GM23338 (cell line): ENCODE data around the gene GDA. TPM values are rescaled to one million over a fixed set of nuclear protein-coding genes. Genes with fewer than 3 reads are reported as not detected.

Source experiments
- ATAC-seq: fragments of 200-7000 bp; cut with Tn5 transposase; 3 replicates; pipeline ENCODE4 v1.9.1; 2020
- DNase-seq: peaks from one replicate; pipeline ENCODE4 v3.0.0-alpha.2; 2015; ENCODE audit warnings: low spot score
- H2AFZ ChIP-seq: fragments of 200-600 bp; sonication (generic); 2 replicates; pipeline ENCODE4 v1.8.0; 2016; ENCODE audit warnings: antibody characterized with exemption, mild to moderate bottlenecking, moderate library complexity
- H3F3A ChIP-seq: fragments of 200-600 bp; sonication (generic); replicated peaks from 2 replicates; pipeline ENCODE4 v1.8.0; 2017; ENCODE audit warnings: antibody characterized with exemption, mixed run types, low read depth
- H3K27ac ChIP-seq: fragments of 200-600 bp; sonication (generic); 2 replicates; pipeline ENCODE4 v1.6.1; 2016; ENCODE audit warnings: low read depth
- H3K27me3 ChIP-seq: fragments of 200-600 bp; sonication (generic); 2 replicates; pipeline ENCODE4 v1.8.0; 2016; ENCODE audit warnings: mild to moderate bottlenecking, mixed run types, moderate library complexity; ENCODE audit not compliant: insufficient read depth
- H3K36me3 ChIP-seq: fragments of 200-600 bp; sonication (generic); 2 replicates; pipeline ENCODE4 v1.8.0; 2016; ENCODE audit warnings: mild to moderate bottlenecking; ENCODE audit not compliant: insufficient read depth
- H3K4me1 ChIP-seq: fragments of 200-600 bp; sonication (generic); 2 replicates; pipeline ENCODE4 v1.8.0; 2016; ENCODE audit warnings: mild to moderate bottlenecking, moderate library complexity; ENCODE audit not compliant: insufficient read depth
- H3K4me2 ChIP-seq: fragments of 200-600 bp; sonication (generic); 2 replicates; pipeline ENCODE4 v1.7.1; 2017; ENCODE audit warnings: mixed run types
- H3K4me3 ChIP-seq: fragments of 200-600 bp; sonication (generic); 2 replicates; pipeline ENCODE4 v1.6.1; 2016; ENCODE audit warnings: mixed run types
- H3K79me2 ChIP-seq: fragments of 200-600 bp; sonication (generic); replicated peaks from 2 replicates; pipeline ENCODE4 v1.8.0; 2017; ENCODE audit warnings: mild to moderate bottlenecking; ENCODE audit not compliant: insufficient read depth
- H3K9me2 ChIP-seq: fragments of 200-600 bp; sonication (generic); 2 replicates; pipeline ENCODE4 v1.8.0; 2017; ENCODE audit not compliant: insufficient read depth
- H4K20me1 ChIP-seq: fragments of 200-600 bp; sonication (generic); replicated peaks from 2 replicates; pipeline ENCODE4 v1.8.0; 2017; ENCODE audit warnings: mild to moderate bottlenecking; ENCODE audit not compliant: insufficient read depth
- H3K27ac Mint-ChIP-seq: 2 replicates; pipeline ENCODE4 v1.8.0; 2020; ENCODE audit warnings: inconsistent platforms, mild to moderate bottlenecking, moderate library complexity, mixed read lengths
- H3K27me3 Mint-ChIP-seq: 3 replicates; pipeline ENCODE4 v1.8.0; 2022; ENCODE audit warnings: low read depth, mild to moderate bottlenecking, moderate library complexity, mixed read lengths, inconsistent platforms; ENCODE audit not compliant: insufficient read depth, poor library complexity
- H3K36me3 Mint-ChIP-seq: 3 replicates; pipeline ENCODE4 v1.8.0; 2021; ENCODE audit warnings: low read depth, mild to moderate bottlenecking, inconsistent platforms, moderate library complexity, mixed read lengths
- H3K4me1 Mint-ChIP-seq: 3 replicates; pipeline ENCODE4 v1.8.0; 2020; ENCODE audit warnings: mild to moderate bottlenecking, inconsistent platforms, mixed read lengths
- H3K4me3 Mint-ChIP-seq: 3 replicates; pipeline ENCODE4 v1.8.0; 2021; ENCODE audit warnings: moderate library complexity, mild to moderate bottlenecking, inconsistent platforms, mixed read lengths
- H3K9me3 Mint-ChIP-seq: 3 replicates; pipeline ENCODE4 v1.8.0; 2020; ENCODE audit warnings: moderate library complexity, mild to moderate bottlenecking, inconsistent platforms, mixed read lengths
- CREB1 ChIP-seq: fragments of 250-450 bp; sonication (Bioruptor Pico); IDR thresholded peaks from 2 replicates; pipeline ENCODE4 v1.5.0; 2020; ENCODE audit warnings: low read depth, mild to moderate bottlenecking, moderate library complexity
- EZH2 ChIP-seq: fragments of 200-600 bp; sonication (generic); IDR thresholded peaks from one replicate; pipeline ENCODE4 v1.8.0; 2017; ENCODE audit warnings: antibody characterized with exemption, mild to moderate bottlenecking, low read depth; ENCODE audit not compliant: unreplicated experiment
- EZH2phosphoT487 ChIP-seq: fragments of 200-600 bp; sonication (generic); IDR thresholded peaks from one replicate; pipeline ENCODE4 v1.8.1; 2018; ENCODE audit warnings: antibody characterized with exemption; ENCODE audit not compliant: unreplicated experiment
- JUNB ChIP-seq: IDR thresholded peaks from one replicate; pipeline ENCODE4 v1.6.1; 2016; ENCODE audit warnings: antibody characterized with exemption; ENCODE audit not compliant: unreplicated experiment
- NANOG ChIP-seq: IDR thresholded peaks from 2 replicates; pipeline ENCODE4 v1.6.1; 2016; ENCODE audit warnings: antibody characterized with exemption, borderline replicate concordance
- POLR2AphosphoS5 ChIP-seq: IDR thresholded peaks from 2 replicates; pipeline ENCODE4 v1.6.1; 2016; ENCODE audit warnings: antibody characterized with exemption, low read depth
- STAT1 ChIP-seq: IDR thresholded peaks from one replicate; pipeline ENCODE4 v1.6.1; 2016; ENCODE audit warnings: antibody characterized with exemption; ENCODE audit not compliant: unreplicated experiment
- ZNF114 ChIP-seq: fragments of 250-450 bp; sonication (Bioruptor Pico); IDR thresholded peaks from 2 replicates; pipeline ENCODE4 v1.5.0; 2020; ENCODE audit warnings: mild to moderate bottlenecking, moderate library complexity
- ZNF331 ChIP-seq: fragments of 250-450 bp; sonication (Bioruptor Pico); IDR thresholded peaks from 2 replicates; pipeline ENCODE4 v1.5.0; 2020; ENCODE audit warnings: low read depth, mild to moderate bottlenecking, moderate library complexity
- polyA plus RNA-seq: library from polyadenylated mRNA; unstranded; fragments of >200 nt; fragmentation: Nextera tagmentation; extraction: Ambion mirVana; gene quantifications from 2 replicates; pipeline ENCODE4 v1.2.1, GENCODE V29; 2016
- total RNA-seq: library from RNA; depleted of rRNA; stranded (reverse); fragments of >200 nt; shearing (Covaris generic); gene quantifications from 2 replicates; pipeline ENCODE4 v1.2.3, GENCODE V29; 2014
- TF ChIP-seq, protein P1 (sequence below): fragments of 250-450 bp; sonication (Bioruptor Pico); IDR thresholded peaks from 2 replicates; pipeline ENCODE4 v1.5.0; 2020; ENCODE audit warnings: mild to moderate bottlenecking, moderate library complexity
- TF ChIP-seq, protein P2 (sequence below): IDR thresholded peaks from 2 replicates; pipeline ENCODE4 v1.6.1; 2016; ENCODE audit warnings: antibody characterized with exemption
- TF ChIP-seq, protein P3 (sequence below): IDR thresholded peaks from one replicate; pipeline ENCODE4 v1.6.1; 2018; ENCODE audit warnings: antibody characterized with exemption; ENCODE audit not compliant: unreplicated experiment
- TF ChIP-seq, protein P4 (sequence below), 2 experiments: fragments of 200-600 bp in 1 of 2; sonication (generic) in 1 of 2; conservative IDR thresholded peaks; 2 replicates each; pipeline versions ENCODE4 v1.5.1 to v1.6.1; 2016 to 2017; ENCODE audit warnings: antibody characterized with exemption in 2 of 2, low read depth in 2 of 2, mild to moderate bottlenecking in 2 of 2, moderate library complexity in 1 of 2

GDA gene
- total and polyA plus RNA-seq, 2 experiments from 2014 or later, result 4.0 to 5.8 TPM

DNA sequence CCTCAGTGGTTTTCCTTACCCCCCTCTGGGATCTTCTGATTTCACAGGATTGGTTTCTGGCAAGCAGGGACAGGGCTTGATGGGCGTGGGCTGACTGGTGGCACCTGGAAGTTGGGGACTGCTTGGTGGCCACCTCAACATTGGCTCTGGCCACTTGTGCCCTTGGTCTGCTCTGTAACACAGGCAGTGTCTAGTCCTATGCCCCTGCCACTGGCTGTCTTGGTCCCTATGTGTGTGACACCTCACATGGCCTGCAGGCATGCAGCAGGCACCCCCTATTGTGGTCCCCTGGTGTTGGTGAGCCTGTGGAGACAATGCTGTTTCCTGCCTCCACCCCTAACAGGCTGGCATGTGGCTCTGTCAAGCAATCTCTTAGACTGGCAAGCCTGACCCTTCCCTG lies 71.3 kb downstream of the GDA start:
- no peak overlapping the region for H3K4me3 ChIP-seq
- H2AFZ ChIP-seq, result no peak overlapping the region
- H4K20me1 ChIP-seq, result no peaks in the 10 kb centered on the region
- H3K36me3 ChIP-seq, result no peaks in the 10 kb centered on the region
- Mint-ChIP-seq H3K27ac (no peak overlapping the region), H3K4me1 (peaks cover 6% of the 10 kb centered on the region; the same call in 2 of the 3 replicates), H3K9me3 (no peaks in the 10 kb centered on the region), H3K27me3 (no peaks in the 10 kb centered on the region), H3K4me3 (no peak overlapping the region), H3K36me3 (no peaks in the 10 kb centered on the region)
- H3K4me2 ChIP-seq, result no peak overlapping the region
- no peak for TF ChIP-seq EZH2
- TF ChIP-seq EZH2phosphoT487, result no peak
- no peak for TF ChIP-seq ZNF114 (CRISPR knock-in tag)
- TF ChIP-seq, protein P1, sequence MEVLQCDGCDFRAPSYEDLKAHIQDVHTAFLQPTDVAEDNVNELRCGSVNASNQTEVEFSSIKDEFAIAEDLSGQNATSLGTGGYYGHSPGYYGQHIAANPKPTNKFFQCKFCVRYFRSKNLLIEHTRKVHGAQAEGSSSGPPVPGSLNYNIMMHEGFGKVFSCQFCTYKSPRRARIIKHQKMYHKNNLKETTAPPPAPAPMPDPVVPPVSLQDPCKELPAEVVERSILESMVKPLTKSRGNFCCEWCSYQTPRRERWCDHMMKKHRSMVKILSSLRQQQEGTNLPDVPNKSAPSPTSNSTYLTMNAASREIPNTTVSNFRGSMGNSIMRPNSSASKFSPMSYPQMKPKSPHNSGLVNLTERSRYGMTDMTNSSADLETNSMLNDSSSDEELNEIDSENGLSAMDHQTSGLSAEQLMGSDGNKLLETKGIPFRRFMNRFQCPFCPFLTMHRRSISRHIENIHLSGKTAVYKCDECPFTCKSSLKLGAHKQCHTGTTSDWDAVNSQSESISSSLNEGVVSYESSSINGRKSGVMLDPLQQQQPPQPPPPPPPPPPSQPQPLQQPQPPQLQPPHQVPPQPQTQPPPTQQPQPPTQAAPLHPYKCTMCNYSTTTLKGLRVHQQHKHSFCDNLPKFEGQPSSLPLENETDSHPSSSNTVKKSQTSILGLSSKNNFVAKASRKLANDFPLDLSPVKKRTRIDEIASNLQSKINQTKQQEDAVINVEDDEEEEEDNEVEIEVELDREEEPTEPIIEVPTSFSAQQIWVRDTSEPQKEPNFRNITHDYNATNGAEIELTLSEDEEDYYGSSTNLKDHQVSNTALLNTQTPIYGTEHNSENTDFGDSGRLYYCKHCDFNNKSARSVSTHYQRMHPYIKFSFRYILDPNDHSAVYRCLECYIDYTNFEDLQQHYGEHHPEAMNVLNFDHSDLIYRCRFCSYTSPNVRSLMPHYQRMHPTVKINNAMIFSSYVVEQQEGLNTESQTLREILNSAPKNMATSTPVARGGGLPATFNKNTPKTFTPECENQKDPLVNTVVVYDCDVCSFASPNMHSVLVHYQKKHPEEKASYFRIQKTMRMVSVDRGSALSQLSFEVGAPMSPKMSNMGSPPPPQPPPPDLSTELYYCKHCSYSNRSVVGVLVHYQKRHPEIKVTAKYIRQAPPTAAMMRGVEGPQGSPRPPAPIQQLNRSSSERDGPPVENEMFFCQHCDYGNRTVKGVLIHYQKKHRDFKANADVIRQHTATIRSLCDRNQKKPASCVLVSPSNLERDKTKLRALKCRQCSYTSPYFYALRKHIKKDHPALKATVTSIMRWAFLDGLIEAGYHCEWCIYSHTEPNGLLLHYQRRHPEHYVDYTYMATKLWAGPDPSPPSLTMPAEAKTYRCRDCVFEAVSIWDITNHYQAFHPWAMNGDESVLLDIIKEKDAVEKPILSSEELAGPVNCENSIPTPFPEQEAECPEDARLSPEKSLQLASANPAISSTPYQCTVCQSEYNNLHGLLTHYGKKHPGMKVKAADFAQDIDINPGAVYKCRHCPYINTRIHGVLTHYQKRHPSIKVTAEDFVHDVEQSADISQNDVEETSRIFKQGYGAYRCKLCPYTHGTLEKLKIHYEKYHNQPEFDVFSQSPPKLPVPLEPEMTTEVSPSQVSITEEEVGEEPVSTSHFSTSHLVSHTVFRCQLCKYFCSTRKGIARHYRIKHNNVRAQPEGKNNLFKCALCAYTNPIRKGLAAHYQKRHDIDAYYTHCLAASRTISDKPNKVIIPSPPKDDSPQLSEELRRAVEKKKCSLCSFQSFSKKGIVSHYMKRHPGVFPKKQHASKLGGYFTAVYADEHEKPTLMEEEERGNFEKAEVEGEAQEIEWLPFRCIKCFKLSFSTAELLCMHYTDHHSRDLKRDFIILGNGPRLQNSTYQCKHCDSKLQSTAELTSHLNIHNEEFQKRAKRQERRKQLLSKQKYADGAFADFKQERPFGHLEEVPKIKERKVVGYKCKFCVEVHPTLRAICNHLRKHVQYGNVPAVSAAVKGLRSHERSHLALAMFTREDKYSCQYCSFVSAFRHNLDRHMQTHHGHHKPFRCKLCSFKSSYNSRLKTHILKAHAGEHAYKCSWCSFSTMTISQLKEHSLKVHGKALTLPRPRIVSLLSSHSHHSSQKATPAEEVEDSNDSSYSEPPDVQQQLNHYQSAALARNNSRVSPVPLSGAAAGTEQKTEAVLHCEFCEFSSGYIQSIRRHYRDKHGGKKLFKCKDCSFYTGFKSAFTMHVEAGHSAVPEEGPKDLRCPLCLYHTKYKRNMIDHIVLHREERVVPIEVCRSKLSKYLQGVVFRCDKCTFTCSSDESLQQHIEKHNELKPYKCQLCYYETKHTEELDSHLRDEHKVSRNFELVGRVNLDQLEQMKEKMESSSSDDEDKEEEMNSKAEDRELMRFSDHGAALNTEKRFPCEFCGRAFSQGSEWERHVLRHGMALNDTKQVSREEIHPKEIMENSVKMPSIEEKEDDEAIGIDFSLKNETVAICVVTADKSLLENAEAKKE (CRISPR knock-in tag), result no peak
- TF ChIP-seq STAT1, result no peak
- TF ChIP-seq, protein P2, sequence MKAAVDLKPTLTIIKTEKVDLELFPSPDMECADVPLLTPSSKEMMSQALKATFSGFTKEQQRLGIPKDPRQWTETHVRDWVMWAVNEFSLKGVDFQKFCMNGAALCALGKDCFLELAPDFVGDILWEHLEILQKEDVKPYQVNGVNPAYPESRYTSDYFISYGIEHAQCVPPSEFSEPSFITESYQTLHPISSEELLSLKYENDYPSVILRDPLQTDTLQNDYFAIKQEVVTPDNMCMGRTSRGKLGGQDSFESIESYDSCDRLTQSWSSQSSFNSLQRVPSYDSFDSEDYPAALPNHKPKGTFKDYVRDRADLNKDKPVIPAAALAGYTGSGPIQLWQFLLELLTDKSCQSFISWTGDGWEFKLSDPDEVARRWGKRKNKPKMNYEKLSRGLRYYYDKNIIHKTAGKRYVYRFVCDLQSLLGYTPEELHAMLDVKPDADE, result no peak
- TF ChIP-seq ZNF331 (CRISPR knock-in tag), result no peak
- TF ChIP-seq NANOG, result no peak
- TF ChIP-seq, protein P3, sequence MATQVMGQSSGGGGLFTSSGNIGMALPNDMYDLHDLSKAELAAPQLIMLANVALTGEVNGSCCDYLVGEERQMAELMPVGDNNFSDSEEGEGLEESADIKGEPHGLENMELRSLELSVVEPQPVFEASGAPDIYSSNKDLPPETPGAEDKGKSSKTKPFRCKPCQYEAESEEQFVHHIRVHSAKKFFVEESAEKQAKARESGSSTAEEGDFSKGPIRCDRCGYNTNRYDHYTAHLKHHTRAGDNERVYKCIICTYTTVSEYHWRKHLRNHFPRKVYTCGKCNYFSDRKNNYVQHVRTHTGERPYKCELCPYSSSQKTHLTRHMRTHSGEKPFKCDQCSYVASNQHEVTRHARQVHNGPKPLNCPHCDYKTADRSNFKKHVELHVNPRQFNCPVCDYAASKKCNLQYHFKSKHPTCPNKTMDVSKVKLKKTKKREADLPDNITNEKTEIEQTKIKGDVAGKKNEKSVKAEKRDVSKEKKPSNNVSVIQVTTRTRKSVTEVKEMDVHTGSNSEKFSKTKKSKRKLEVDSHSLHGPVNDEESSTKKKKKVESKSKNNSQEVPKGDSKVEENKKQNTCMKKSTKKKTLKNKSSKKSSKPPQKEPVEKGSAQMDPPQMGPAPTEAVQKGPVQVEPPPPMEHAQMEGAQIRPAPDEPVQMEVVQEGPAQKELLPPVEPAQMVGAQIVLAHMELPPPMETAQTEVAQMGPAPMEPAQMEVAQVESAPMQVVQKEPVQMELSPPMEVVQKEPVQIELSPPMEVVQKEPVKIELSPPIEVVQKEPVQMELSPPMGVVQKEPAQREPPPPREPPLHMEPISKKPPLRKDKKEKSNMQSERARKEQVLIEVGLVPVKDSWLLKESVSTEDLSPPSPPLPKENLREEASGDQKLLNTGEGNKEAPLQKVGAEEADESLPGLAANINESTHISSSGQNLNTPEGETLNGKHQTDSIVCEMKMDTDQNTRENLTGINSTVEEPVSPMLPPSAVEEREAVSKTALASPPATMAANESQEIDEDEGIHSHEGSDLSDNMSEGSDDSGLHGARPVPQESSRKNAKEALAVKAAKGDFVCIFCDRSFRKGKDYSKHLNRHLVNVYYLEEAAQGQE, result no peak
- TF ChIP-seq, protein P4, sequence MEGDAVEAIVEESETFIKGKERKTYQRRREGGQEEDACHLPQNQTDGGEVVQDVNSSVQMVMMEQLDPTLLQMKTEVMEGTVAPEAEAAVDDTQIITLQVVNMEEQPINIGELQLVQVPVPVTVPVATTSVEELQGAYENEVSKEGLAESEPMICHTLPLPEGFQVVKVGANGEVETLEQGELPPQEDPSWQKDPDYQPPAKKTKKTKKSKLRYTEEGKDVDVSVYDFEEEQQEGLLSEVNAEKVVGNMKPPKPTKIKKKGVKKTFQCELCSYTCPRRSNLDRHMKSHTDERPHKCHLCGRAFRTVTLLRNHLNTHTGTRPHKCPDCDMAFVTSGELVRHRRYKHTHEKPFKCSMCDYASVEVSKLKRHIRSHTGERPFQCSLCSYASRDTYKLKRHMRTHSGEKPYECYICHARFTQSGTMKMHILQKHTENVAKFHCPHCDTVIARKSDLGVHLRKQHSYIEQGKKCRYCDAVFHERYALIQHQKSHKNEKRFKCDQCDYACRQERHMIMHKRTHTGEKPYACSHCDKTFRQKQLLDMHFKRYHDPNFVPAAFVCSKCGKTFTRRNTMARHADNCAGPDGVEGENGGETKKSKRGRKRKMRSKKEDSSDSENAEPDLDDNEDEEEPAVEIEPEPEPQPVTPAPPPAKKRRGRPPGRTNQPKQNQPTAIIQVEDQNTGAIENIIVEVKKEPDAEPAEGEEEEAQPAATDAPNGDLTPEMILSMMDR (conservative IDR thresholded peaks at IDR 0.05; ENCODE audit: low read depth in 2 of 2), result no peak
- no peak for TF ChIP-seq CREB1 (CRISPR knock-in tag)
- no peak for TF ChIP-seq POLR2AphosphoS5
- no peak for TF ChIP-seq JUNB
- H3K79me2 ChIP-seq, result no peaks in the 10 kb centered on the region
- 0 out of 2 replicates have a peak, but pooled peaks cover 8% of the 10 kb centered on the region for H3K4me1 ChIP-seq
- H3K27ac ChIP-seq, result no peak overlapping the region
- H3K9me2 ChIP-seq, result peaks cover 3% of the 10 kb centered on the region; the same call in 1 of the 2 replicates
- DNase-seq (no peak), ATAC-seq (no peak)
- H3F3A ChIP-seq, result no peaks in the 10 kb centered on the region
- no peaks in the 10 kb centered on the region for H3K27me3 ChIP-seq
